ENCODE measurements around the gene SLC22A23. TPM values are rescaled to one million over a fixed set of nuclear protein-coding genes. Genes with fewer than 3 reads are reported as not detected.
A peak's percentile ranks its signal among the peaks of the same experiment; 100 is the strongest.

SLC22A23 gene
- total RNA-seq, 4 donors from 2014 or later: 6.6 to 25.0 (median 14.6) TPM

GRCh38 chr6:3457710-3458602 lies 1.1 kb upstream of the SLC22A23 start:
- peak overlapping the region; percentile 82 to 89 (median 85) for H3K27ac ChIP-seq
- in situ Hi-C loops (cut with MboI; ENCODE audit: low sequenced_read_pairs in 4 of 4): loop anchor here (25.0 kb wide), 1 partner anchor 171 kb away; no protein-coding TSS in a partner anchor

GRCh38 chr6:3456395-3456897 lies 404 bp downstream of the SLC22A23 start:
- H3K27ac ChIP-seq: peak overlapping the region; percentile 70 to 89 (median 84)
- H3K4me3 ChIP-seq: peak overlapping the region; percentile 68 to 83 (median 71)
- H3K9me3 ChIP-seq: no peaks in the 10 kb centered on the region
- no peaks in the 10 kb centered on the region for H3K36me3 ChIP-seq
- no peaks in the 10 kb centered on the region for H3K27me3 ChIP-seq
- peaks cover 22 to 33% of the 10 kb centered on the region in 2 donors for H3K4me1 ChIP-seq
- ATAC-seq (peak; percentile 33 to 45), DNase-seq (no peak)
- TF ChIP-seq POLR2A (IDR thresholded peaks at IDR 0.05): no peak
- no peak for TF ChIP-seq CTCF (IDR thresholded peaks at IDR 0.05 in 4 of 5, conservative IDR thresholded peaks at IDR 0.05 in 1 of 5)
- intact Hi-C loops (cut with DNase I; ENCODE audit: low total_unique reads): loop anchor here (2.0 to 5.0 kb wide), 4 partner anchors 36 to 159 kb away; no protein-coding TSS in a partner anchor
- in situ Hi-C loops (cut with MboI; ENCODE audit: low sequenced_read_pairs in 4 of 4): loop anchor here (25.0 kb wide), 1 partner anchor 169 kb away; no protein-coding TSS in a partner anchor

More at GRCh38 chr6:3457710-3458602, 1.1 kb upstream of the SLC22A23 start:
- H3K27me3 ChIP-seq: no peaks in the 10 kb centered on the region
- TF ChIP-seq CTCF (IDR thresholded peaks at IDR 0.05 in 4 of 5, conservative IDR thresholded peaks at IDR 0.05 in 1 of 5) (no peak), POLR2A (IDR thresholded peaks at IDR 0.05) (no peak)
- DNase-seq (peak; percentile 58 to 62), ATAC-seq (peak; percentile 54 to 58)
- H3K4me3 ChIP-seq: peak overlapping the region; percentile 69 to 80 (median 74)
- no peaks in the 10 kb centered on the region for H3K9me3 ChIP-seq
- H3K4me1 ChIP-seq: peaks cover 22 to 33% of the 10 kb centered on the region in 2 donors
- H3K36me3 ChIP-seq: no peaks in the 10 kb centered on the region
- intact Hi-C loops (cut with DNase I; ENCODE audit: low total_unique reads): loop anchor here (1.0 to 5.0 kb wide), 6 partner anchors 37 to 274 kb away; no protein-coding TSS in a partner anchor

GRCh38 chr6:3455569-3456394 lies 1.1 kb downstream of the SLC22A23 start:
- Histone ChIP-seq H3K27me3 (no peaks in the 10 kb centered on the region), H3K36me3 (no peaks in the 10 kb centered on the region)
- in situ Hi-C loops (cut with MboI; ENCODE audit: low sequenced_read_pairs in 4 of 4): loop anchor here (25.0 kb wide), 1 partner anchor 168 kb away; no protein-coding TSS in a partner anchor

More at GRCh38 chr6:3455569-3456394, 1.1 kb downstream of the SLC22A23 start:
- intact Hi-C loops (cut with DNase I; ENCODE audit: low total_unique reads): loop anchor here (2.0 to 5.0 kb wide), 4 partner anchors 35 to 158 kb away; no protein-coding TSS in a partner anchor
- peak; percentile 9 to 14 for ATAC-seq
- Histone ChIP-seq H3K4me3 (peak overlapping the region; percentile 68 to 83 (median 71)), H3K27ac (peak overlapping the region; percentile 42 to 56 (median 46)), H3K4me1 (peaks cover 28 to 33% of the 10 kb centered on the region in 2 donors), H3K9me3 (no peaks in the 10 kb centered on the region)
- TF ChIP-seq POLR2A (IDR thresholded peaks at IDR 0.05) (peak in 1 of 2 donors; percentile 11), CTCF (IDR thresholded peaks at IDR 0.05 in 4 of 5, conservative IDR thresholded peaks at IDR 0.05 in 1 of 5) (no peak)
- DNase-seq: peak; percentile 14 to 43

Measured in gastrocnemius medialis (tissue), 4 donors.